ENCODE results near the gene RRAS2. TPM values are rescaled to one million over a fixed set of nuclear protein-coding genes. Genes with fewer than 3 reads are reported as not detected.
"Not testable (repeated sequence)": the region's sequence is repeated elsewhere in the genome, so short reads cannot be mapped to it uniquely, and the experiment has no call there.

The RRAS2 gene
- 10 to 100 TPM; 35.2 to 84.0 (median 42.0) TPM for polyA plus RNA-seq (ENCODE audit: insufficient read length in 10 of 10)
- long read RNA-seq, donor 1, transcript RRAS2-201 (6 exons, 1,516 nt) = major isoform, 14 of 15 reads
- long read RNA-seq, donor 1, partial matches to known transcripts = 0 of 15 reads
- long read RNA-seq, donor 1, other reads (novel, unspliced or antisense) = 0 of 15 reads
- long read RNA-seq, donor 2, transcript RRAS2-201 (6 exons, 1,516 nt) = major isoform, 8 of 8 reads
- long read RNA-seq, donor 2, partial matches to known transcripts = 0 of 8 reads
- long read RNA-seq, donor 2, other reads (novel, unspliced or antisense) = 0 of 8 reads
- long read RNA-seq, donor 3 = 0 reads
- long read RNA-seq, donor 4, transcript RRAS2-201 (6 exons, 1,516 nt) = major isoform, 8 of 9 reads
- long read RNA-seq, donor 4, partial matches to known transcripts = 0 of 9 reads
- long read RNA-seq, donor 4, other reads (novel, unspliced or antisense) = 0 of 9 reads
- long read RNA-seq, donor 5, transcript RRAS2-201 (6 exons, 1,516 nt) = major isoform, 8 of 9 reads
- long read RNA-seq, donor 5, partial matches to known transcripts = 0 of 9 reads
- long read RNA-seq, donor 5, other reads (novel, unspliced or antisense) = 0 of 9 reads
- long read RNA-seq, donor 6, transcript RRAS2-201 (6 exons, 1,516 nt) = major isoform, 13 of 15 reads
- long read RNA-seq, donor 6, partial matches to known transcripts = 0 of 15 reads
- long read RNA-seq, donor 6, other reads (novel, unspliced or antisense) = 0 of 15 reads
- long read RNA-seq, donor 7, partial matches to known transcripts = 0 of 2 reads
- long read RNA-seq, donor 7, other reads (novel, unspliced or antisense) = 0 of 2 reads
- long read RNA-seq, donor 8, transcript RRAS2-201 (6 exons, 1,516 nt) = major isoform, 5 of 5 reads
- long read RNA-seq, donor 8, partial matches to known transcripts = 0 of 5 reads
- long read RNA-seq, donor 8, other reads (novel, unspliced or antisense) = 0 of 5 reads
- long read RNA-seq, donor 9, partial matches to known transcripts = 0 of 3 reads
- long read RNA-seq, donor 9, other reads (novel, unspliced or antisense) = 0 of 3 reads

GRCh38 chr11:14358729-14359439 is at the start of gene RRAS2:
Gene RRAS2, minus strand, starts transcription at chr11:14359183. Its CDS starts 313 bp downstream, at chr11:14358870.
- peak; percentile 70 to 87 (median 80) for DNase-seq

DNA sequence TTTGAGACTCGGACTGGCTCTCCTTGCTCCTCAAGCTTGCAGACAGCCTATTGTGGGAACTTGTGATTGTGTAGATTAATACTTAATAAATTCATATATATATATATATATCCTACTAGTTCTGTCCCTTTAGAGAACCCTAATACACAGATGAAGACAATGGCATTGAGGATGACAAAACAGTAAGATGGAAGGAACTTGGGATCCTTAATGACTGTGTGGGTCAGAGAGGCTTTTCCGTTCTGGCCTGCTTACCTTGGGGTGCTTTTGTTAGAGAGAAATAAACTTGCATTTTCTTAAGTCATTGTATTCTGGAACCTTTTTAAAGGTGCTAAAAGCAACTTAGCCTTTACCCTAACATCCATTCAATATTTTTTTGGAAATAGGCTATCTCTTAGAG is 49.6 kb upstream of the RRAS2 start:
- DNase-seq = no peak

GRCh38 chr11:14406116-14406515 is 47.1 kb upstream of the RRAS2 start:
- DNase-seq = not testable (repeated sequence)

DNA sequence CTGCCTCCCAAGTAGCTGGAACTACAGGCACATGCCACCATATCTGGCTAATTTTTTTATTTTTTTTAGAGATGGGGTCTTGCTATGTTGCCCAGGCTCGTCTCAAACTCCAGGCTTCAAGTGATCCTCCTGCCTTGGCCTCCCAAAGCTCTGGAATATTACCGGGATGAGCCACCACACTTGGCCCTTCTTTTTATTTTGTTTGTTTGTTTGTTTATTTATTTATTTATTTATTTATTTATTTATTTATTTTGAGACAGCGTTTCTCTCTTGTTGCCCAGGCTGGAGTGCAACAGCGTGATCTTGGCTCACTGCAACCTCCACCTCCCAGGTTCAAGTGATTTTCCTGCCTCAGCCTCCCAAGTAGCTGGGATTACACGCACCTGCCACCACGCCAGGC is 44.5 kb upstream of the RRAS2 start:
- DNase-seq = not testable (repeated sequence)

- no peak for DNase-seq
Observed at GRCh38 chr11:14399087-14399486, 40.1 kb upstream of the RRAS2 start.

GRCh38 chr11:14396273-14396672 is 37.3 kb upstream of the RRAS2 start:
- no peak for DNase-seq

DNA sequence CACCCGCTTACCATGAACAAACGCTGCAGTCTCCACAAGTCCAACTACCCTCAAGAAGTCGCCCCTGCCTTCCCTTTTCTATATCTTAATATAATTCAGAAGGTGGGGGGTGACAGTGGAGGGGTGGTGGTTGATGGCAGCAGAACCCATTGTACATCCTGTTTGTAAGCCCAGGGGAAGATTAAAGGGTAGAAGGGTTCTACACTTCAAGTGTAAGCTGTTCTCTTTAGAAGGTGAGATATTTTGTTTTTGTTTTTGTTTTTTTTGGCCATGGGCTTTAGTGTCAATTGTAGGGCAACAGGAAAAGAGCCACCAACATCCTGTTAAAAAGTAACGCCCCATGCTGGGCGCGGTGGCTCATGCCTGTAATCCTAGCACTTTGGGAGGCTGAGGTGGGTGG is 34.9 kb upstream of the RRAS2 start:
- no peak for DNase-seq

- no peak for DNase-seq
Observed at GRCh38 chr11:14393129-14393528, 34.1 kb upstream of the RRAS2 start.

DNA sequence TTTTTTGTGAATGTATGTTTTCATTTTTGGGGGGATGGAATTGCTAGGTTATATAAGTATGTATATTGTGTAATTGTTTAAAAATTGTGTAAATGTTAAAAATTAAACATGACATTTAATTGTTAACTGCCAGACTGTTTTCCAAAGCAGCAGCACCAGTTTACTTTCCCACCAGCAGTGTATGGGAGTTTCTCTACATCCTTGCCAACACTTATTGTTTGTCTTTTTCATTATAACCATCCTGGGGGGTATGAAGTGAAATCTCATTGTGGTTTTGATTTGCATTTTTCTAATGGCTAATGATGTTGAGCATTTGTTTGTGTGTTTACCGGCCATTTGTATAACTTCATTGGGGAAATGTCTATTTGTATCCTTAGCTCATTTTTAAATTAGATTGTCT is 31.7 kb upstream of the RRAS2 start:
- DNase-seq = no peak

GRCh38 chr11:14388352-14388751 is 29.4 kb upstream of the RRAS2 start:
- DNase-seq = no peak

DNA sequence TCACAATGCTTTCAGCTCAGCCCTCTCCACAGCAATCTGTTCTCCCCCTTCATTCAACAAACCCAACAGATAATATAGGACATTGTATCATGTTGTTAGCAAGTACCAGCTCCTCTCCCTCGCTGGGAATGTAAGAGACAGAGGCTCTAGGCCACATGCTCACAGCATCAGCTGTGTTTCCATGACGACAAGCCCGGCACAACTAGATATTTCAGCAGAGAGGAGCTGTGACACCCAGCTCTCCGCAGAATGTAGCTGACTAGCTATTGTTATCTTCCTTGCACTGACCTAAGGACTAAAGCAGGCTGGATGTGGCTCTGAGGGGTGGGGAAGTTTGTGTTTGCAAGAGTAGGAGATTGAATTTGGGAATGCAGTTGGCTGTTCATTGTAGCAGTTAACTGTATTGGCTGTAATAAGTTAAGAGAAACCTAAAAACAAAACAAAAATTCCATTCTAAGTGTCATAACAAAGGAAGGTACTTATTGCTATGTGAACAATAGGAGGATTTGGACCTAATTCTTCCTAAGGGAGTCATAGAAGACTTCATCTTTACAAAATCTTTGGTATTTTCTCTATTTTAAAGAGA is 28.0 kb upstream of the RRAS2 start:
- DNase-seq = peak; percentile 69 to 79 (median 71)

- DNase-seq = no peak
Observed at GRCh38 chr11:14386081-14386480, 27.1 kb upstream of the RRAS2 start.

DNA sequence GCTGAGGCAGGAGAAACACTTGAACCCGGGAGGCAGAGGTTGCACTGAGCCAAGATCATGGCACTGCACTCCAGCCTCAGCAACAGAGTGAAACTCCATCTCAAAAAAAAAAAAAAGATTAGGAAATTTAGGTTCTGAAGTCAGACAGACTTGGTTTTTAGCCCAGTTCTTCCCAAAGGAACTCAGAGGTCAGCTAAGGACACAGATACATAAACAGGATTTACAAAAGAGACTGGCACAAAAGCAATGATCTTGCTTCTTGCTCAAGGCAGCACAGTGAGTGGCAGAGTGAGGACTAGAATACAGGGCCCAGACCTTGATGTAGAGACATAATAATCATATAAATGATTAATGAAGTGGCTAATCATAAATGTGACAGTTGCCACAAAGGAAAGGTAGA is 25.4 kb upstream of the RRAS2 start:
- no peak for DNase-seq

DNA sequence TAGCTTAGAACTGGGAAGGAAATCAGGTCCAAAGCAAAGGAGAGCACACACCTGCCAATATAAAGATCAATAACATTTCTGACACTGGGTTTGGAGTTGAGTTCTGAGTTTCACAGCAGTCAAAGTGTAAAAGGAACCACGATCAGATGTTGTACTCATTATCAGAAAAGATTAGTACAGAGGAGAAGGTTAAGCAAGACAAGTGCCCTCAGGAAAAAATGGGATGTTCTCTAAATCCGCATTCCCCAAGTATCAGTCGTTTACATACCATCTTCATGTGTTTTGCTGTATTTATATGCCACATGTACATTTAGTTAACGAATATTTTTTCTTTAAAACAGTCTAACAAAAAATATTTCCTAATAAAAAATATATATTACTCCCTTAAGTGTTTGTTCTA is 23.0 kb upstream of the RRAS2 start:
- DNase-seq = no peak

GRCh38 chr11:14380947-14381561 is 22.1 kb upstream of the RRAS2 start:
- peak in 2 of 3 donors; percentile 55 to 76 for DNase-seq

DNA sequence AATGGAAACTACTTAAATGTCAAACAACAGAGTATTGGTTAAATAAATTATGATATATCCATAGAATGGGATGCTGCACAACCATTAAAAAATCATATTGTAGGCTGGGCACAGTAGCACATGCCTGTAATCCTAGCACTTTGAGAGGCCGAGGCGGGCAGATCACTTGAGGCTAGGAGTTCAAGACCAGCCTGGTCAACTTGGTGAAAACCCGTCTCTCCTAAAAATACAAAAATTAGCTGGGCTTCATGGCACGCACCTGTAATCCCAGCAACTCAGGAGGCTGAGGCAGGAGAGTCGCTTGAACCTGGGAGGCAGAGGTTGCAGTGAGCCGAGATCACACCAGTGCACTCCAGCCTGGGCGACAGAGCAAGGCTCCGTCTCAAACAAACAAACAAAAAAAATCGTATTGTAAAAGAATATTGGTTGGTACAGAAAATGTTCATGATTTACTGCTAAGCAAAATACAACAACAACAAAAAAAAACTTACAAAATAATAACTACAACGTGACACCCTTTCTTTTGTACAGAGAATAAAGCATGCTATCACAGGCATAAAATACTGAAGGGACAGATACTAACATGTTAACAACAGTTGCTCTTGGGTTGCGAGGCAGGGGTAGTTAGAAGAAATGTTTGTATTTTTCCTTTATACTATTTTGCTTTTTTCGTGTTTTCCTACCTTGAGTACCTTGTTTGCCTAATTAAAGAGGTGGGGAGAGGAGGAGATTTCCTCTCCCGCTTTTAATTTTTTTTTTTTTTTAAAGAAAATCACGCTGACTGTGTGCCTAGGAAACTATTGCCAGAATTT is 21.3 kb upstream of the RRAS2 start:
- DNase-seq = no peak

DNA sequence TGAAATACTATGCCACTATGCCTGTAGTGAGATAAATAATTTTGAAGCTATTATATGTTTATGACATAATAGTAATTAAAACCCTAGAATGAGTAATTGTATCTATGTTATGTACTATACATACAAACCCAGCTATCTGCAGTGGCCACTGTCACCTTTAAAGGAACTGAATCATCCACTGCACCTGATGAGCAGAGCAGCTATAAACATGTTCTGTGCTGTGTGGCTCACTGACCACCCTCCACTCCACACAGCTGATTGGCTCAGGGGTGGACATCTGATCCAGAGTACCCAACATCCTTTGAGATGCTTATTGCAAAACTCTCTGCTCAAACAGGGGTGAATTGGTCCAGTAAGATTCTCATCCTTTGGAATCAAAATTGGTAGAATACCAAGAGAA is 19.2 kb upstream of the RRAS2 start:
- DNase-seq = no peak

- DNase-seq = no peak
Observed at GRCh38 chr11:14376920-14377319, 17.9 kb upstream of the RRAS2 start.

GRCh38 chr11:14374922-14375830 is 16.2 kb upstream of the RRAS2 start:
- DNase-seq = no peak
